ENCODE results near the gene GOLIM4.

Gene GOLIM4

DNA sequence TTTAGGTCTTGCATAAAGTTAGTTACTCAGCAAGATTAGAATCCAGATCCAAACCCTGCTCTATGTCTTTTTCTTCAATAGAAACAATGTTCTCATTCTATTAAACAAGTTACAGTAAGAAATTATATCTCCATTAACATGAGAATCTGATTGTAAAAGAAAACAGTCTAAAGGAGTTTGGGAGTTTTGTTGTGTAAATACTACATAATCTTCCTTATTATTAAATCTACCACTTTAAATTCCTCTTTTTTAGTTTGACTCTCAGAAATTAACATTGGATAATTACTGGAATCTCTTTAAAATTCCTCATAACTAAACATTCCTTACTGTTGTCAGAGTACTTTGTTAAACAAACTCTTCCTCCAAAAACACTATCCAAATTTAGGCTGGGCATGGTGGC, 1.7 kb upstream of the GOLIM4 start:
- no peak for DNase-seq (ENCODE audit: low read depth in 3 of 3)

DNA sequence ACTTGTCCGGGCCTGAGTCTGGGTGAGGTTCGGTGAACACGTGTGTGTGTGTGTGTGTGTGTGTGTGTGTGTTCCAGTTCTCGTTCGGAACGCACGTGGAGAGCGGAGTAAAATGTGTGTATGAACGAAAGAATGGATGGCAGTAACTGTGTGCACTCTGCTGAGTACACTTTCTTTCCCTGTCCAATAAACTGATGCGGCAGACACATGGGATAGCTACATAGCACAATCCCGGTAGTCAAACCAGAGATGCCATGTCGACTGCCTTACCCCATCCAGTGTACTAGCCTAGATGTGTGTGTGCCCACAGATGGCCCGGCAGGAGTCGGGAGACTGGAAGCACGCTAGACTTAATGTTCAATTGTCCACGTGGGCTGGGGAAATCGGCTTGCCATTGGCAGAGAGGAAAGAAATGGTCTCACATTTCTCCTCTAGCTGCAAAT, 507 bp upstream of the GOLIM4 start:
- DNase-seq (ENCODE audit: low read depth in 3 of 3): no peak

DNA sequence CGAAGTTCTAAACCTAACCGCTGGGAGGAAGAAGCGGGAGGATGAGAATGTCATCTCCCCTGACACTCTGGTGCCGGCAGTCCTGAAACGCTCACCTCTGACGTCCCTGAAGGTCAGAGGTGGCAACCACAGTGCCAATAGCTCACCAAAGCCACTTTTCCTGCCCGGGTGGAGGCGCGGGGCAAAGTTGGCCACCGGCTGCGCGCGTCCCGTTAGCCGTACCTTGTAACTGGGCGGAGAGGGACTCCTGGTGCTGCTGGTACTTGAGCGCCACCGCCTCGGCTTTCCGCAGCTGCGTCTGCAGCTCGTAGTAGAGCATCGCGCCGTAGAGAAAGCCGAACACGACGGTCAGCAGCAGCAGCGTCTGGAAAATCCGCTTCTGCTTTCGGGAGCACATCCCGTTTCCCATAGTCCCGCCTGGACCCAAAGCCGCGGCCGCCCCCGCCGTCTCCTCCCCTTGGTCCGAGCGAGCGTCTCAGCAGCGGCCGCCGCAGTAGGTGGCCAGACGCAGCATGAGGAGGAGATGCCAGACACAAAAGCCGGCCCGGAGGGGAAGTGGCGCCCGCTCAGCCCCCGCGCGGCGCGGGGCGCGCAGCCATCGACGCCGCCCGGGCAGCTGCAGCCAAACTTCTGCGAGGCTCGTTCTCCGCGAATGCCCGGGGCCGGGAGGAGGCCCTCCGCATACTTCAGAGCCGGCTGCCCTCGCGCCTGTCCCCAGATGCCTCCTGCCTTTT, 680 bp downstream of the GOLIM4 start:
- DNase-seq (ENCODE audit: low read depth in 3 of 3): peak in 1 of 3 donors; percentile 20

DNA sequence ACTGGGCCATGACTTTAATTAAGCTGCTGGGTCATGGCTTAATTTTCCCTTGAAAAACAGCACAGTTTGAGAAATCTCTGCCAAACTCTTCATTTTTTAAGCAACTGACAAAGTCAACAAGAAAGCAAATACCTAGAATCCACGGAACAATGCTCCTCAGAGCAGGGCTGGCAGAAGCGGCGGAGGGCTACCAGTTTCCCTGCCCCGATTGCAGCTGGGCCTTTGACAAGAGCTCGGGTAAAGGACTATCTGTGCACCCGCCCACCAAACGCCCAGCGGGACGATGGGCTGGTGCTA, 1.2 kb downstream of the GOLIM4 start:
- no peak for DNase-seq (ENCODE audit: low read depth in 3 of 3)

DNA sequence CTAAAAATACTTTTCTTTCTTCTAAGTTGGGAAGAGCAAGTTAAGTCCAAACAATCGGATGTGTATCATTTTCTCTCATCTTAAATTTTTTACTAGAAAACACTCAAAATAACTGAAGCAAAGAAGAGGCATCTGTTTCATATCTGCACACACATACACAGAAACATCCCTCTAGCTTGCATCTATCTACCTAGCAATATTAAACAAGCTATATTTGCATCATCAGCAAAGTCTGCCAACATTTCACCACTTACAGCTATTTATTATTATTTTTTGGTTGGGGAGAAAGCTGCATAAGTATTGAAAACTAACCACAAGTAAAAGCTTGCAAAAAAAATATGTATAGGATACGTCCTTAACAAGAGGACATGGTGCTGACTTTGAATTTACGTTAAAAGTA, 1.9 kb downstream of the GOLIM4 start:
- no peak for DNase-seq (ENCODE audit: low read depth in 3 of 3)

DNA sequence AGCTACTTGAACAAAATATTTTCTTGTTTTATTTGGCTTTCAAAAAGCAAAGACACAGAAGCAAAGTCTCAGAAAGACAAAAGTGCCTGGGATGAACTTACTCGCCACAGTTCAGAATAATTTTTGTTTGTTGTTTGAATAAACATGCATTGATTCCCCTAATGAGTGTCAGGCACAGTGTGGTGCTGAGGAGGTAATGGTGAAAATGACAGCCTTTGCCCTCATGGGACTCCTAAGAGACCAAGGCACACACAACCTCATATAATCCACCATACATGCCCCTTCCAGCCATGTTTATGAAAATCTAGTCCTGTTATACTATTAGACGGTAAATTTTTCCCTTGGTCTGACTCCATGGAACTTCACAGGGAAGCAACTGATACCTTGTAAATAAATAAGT, 2.5 kb downstream of the GOLIM4 start:
- no peak for DNase-seq (ENCODE audit: low read depth in 3 of 3)

DNA sequence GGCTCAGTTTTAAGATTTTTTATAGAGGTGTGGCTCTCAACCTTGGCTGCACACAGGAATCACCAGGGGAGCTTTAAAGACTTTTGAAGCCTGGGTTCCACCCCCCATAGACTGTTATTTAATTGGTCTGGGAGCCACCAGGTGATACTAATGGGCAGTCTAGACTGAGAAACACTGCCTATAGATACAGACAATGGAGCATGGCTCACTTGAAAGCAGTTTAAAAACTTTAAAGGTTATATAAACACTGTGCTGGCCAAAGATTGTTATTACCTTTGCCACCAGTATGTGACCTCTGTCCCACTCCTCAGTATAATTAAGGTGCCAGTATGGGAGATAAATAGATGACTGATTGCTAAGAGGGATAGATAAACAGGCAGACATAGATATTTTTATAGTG, 3.8 kb downstream of the GOLIM4 start:
- no peak for DNase-seq (ENCODE audit: low read depth in 3 of 3)

DNA sequence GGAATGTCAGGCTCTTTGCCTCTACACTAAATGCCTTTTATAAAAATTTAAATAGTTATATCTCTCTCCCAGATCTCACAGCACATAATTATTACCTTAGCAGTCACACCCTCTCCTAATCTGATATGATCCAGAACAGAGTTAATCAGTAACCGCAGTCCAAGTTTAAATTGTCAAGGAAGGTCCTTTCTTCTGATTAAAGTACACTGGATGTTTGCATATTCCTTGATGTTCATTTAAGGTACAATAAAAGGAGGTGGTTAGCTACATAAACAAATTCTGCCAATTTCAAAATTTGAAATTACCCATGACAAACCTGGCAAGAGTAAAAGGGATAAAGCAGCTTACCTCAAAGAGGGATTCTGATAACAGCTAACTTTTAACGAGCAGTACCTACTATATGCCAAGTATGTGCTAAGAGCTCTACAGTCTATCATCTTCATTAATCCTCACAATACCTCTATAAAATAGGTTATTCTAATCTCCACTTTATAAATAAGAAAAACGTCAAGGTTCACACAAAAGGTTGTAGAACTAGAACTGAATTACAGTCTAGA, 4.3 kb downstream of the GOLIM4 start:
- no peak for DNase-seq (ENCODE audit: low read depth in 3 of 3)

DNA sequence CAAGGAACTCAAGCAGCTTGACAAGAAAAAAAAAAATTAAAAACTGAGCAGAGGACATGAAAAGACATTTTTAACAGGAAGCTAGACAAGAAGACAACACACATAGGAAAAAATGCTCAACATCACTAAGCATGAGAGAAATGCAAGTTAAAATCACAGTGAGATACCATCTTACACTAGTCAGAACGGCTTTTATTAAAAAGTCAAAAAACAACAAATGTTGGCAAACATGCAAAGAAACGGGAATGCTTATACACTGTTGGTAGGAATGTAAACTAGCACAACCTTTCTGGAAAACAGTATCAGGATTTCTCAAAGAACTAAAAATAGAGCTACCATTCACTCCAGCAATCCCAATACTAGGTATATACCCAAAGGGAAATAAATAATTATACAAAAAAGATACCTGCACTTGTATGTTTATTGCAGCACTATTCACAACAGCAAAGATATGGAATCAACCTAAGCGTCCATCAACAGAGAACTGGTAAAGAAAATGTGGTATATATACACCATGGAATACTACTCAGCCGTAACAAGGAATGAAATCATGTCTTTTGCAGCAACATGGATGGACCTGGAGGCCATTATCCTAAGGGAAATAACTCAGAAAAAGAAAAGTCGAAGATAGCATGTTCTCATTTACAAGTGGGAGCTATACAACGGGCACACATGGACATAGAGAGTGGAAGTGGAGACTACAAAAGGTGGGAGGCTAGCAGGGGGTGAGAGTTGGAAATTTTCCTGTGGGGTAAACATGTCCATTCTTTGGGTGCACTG, 5.2 kb downstream of the GOLIM4 start:
- no peak for DNase-seq (ENCODE audit: low read depth in 3 of 3)

DNA sequence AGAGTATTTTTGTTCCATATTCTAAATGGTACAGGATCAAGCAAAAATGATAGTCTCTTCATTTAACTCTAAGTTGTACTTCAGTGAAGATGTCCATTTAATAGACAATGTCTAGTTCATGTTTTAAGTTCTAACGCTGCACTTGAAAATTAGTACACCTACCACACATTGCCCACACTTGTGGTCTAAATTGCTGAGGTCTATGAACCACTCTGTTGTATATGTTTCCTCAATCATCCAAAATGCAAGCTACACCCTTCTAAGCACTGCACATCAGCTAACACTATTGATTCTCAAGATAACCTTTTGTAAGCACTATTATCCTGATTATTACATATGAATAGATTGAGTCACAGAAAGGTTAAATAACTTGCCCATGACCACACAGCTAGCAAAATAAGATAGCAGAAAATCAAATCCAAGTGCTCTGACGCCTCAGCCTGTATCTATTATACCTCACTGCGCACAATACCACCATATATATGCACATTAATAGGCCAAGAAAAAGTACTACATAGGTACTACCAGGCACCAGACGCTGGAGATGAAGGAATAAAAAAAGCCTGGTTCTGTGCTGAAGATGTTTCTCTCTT, 6.4 kb downstream of the GOLIM4 start:
- no peak for DNase-seq (ENCODE audit: low read depth in 3 of 3)

DNA sequence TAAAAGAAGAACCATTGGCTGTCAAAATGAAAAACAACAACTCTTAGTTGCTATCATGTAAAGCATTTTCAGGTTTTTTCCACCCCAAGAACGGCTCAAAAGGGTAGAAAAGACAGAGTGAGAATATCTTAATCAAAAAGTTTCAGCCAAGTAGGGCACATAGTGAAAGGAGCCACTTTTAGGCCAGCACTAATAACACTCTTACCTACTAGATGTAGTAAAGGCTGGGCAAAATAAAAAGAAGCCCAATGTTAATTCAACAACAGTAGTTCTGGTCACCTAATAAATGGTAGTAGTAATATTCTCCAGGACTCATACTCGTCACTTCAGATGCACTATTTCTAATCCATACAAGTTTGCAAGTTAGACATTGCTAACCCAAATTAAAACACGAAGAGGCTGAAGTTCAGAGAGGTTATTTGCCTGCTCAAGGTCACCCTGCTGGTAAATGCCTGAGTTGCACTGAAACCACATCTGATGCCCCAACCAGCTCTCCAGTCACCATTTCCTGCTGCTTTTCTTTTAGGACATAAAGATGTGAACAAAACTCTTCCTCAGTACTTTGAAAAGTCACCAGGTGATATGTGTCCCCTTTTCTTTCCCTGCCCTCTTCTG, 7.5 kb downstream of the GOLIM4 start:
- no peak for DNase-seq (ENCODE audit: low read depth in 3 of 3)

DNA sequence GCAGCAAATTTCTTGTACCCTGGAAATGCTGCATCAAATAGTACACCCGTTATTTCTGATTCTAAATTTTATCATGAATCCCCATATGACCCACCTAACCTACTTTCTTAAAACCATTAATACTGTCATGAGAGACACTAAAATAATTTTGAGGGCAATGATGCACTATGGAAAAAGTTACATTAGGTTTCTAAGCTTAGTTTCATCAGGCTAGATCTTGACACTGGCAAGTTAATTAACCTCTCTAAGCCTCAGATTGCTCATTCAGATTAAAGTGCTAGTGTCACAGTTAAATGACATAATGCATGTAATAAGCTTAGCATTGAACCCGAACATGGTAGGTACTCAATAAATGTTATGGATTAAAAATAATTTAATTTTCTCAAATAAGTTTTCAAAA, 8.2 kb downstream of the GOLIM4 start:
- no peak for DNase-seq (ENCODE audit: low read depth in 3 of 3)

DNA sequence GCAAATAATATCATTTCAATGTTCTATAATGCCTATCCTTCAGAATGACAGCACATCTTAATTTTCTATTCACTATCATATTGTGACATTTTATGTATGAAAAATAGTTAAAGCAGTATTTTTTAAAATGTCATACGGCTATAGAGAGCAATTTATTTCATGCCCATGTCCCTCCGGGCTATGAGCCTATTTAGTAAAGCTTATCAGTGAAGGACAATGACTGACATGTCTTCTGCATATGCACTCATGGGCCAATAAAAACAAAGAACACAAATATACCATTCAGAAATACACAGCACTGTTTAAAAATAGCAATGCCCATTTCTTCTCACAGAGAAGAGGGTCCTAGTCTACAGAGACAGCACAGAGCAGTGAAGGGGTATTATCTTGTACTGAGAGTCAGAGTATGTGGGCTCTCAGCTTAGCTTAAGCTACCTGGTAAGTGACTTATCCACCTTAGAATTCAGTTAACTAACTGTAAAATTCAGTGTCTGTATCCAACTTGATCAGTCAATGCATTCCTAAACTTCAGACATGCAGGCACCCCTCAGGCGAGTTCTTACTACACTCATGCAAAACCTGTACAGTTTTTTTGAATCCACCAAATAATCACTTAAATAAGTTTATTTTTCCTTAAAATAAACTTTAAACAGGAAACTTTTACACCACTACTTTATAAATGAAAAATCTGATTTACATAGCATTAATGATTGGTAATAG, 9.0 kb downstream of the GOLIM4 start:
- no peak for DNase-seq (ENCODE audit: low read depth in 3 of 3)

DNA sequence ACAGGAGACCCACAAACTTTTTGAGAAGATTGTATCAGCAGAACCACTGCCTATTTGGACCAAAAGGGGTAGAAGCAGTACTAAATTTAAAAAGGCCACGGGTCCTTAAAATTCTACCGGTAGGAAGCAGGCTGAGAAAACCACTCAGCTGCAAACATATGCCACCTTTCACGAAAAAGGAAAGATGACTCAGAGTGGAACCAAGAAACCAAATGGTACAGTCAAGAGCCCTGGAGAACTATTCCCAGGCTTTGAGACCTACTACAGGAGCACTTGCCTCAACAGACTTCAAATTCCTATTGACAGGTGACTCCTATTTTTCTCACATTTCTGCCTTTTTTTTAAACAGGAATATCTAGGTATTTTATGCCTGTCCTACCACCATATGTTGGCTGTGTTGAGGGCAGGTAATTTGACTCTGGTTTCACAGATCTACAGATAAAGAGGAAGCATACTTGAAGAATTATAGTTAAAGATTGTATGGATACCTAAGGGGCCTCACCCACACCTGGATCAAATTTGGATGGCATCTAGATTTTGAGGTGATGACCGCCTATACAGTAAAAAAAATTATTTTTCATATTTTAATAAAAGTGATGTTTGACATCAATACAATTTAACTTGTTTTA, 10.1 kb downstream of the GOLIM4 start:
- no peak for DNase-seq (ENCODE audit: low read depth in 3 of 3)

DNA sequence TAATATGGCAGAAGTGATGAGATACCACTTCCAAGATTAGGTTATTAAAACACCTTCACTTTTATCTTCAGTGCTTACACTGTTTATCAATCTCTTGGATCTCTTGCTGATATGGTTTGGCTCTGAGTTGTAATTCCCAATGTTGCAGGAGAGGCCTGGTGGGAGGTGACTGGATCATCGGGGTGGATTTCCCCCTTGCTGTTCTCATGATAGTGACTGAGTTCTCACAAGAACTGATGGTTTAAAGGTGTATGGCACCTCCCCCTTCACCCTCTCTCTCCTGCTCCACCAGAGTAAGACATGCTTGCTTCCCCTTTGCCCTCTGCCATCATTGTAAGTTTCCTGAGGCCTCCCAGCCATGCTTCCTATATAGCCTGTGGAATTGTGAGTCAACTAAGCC, 11.8 kb downstream of the GOLIM4 start:
- no peak for DNase-seq (ENCODE audit: low read depth in 3 of 3)

DNA sequence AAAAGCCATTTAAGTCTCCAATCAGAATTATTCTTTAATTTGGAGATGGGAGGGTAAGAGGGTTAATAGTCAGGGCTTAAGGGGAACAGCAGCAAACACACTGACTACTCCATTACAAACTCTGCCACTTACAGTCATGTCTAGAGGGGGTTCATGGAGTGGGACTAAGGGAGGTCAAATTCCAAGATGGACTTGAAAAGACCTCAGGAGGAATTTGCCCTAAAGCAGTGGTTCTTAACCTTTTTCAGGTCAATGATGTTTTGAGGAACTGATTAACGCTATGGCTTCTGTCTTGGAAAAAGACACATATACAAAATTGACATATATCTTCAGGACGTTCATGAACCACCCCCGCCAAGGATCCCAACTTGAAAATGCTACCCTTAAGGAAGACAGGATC, 13.9 kb downstream of the GOLIM4 start:
- no peak for DNase-seq (ENCODE audit: low read depth in 3 of 3)

DNA sequence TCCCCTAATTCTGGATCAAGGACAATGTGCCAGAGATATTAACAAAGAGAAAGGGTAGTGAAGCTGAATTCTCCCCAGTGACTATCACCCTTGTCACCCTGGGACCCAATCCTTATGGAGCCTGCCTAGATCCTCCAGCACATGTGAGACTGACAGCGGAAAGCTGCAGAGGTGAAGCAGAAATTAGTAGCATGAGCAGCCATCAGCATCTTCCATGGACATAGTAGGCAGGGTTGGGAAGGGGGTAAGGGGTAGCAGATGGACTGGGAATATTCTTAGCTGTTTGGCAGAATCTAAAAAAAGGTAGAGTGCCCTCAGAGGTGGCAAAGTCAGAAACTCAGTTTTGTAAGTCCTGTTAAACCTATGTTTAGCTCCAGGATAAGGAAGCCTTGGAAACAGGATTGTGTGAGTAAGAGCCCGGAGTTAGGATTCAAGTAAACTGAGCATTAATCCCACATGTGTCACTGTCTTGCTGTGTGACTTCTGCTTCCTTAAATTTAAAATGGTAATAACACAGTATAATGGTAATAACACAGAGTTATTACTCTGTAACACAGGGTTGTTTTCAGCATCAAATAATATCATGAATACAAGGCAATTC, 14.5 kb downstream of the GOLIM4 start:
- no peak for DNase-seq (ENCODE audit: low read depth in 3 of 3)

DNA sequence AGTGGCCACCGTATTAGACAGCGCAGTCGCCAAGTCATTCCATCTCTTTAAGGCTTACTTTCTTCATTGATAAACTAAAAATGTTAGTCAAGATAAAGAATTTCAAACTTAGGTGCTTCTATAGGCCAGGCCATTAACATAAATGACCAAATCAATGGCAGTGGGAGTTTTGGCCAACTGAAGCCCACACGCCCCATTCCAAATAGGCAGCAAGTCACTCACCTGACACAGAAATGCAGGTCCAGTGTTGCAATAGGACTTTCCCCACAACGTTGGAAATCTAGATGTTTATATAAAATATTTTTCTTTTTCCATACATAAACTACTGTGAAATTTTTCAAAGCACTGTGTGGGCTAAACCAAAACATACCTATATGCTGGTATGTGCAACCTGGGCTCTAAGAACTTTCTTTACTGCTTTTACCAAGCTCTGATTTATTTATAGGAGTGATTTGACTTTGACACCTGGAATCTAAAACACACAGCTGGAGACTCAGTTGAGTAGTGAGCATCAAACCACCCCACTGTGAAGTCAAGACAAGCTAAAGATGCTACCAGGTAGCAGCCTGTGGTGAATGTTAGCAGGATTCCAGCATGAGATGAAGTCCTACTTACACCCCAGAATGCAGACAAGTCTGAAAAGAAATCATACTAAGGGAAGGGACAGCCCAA, 15.1 kb downstream of the GOLIM4 start:
- no peak for DNase-seq (ENCODE audit: low read depth in 3 of 3)

DNA sequence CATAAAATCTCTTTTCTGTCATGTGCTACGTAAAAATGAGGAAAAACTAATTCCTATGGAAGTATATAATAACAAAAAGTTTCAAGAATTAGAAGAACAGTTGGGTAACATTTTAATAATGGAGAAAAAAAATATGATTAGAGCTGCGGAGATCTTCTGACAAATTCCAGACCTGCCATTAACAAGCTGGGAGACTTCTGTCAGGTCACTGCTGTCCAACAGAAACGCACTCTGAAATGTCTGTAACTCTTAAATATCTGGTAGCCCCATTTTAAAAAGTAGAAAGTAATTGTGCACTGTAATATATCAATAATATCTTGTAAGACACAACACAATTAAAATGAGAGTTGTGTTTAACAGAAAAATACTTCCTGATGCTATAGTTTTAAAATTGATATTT, 15.7 kb downstream of the GOLIM4 start:
- no peak for DNase-seq (ENCODE audit: low read depth in 3 of 3)

DNA sequence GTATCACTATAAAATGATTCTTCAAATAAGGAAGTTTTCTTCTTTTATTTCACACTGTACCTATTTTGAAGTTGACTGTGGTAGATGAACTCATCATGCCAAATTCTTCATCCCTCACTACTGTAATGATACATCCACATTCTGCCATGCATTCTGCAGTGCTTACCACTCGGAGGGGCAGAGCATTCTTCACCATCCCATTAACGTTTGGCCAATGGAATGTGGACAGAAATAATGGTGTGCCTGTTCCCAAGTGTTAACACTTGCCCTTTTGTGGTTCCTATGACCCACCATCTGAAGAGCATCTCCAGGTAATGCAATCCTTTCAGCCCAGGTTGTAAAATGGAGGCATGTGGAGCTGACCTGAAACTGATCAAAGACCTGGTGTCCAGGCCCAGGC, 18.6 kb downstream of the GOLIM4 start:
- DNase-seq (ENCODE audit: low read depth in 3 of 3): no peak

Data from stimulated activated CD4-positive, alpha-beta T cell treated with anti-CD3 and anti-CD28 coated beads, TNF-alpha, amount 100 ng/mL, for 48 hours (primary cell).